Activated CD8-positive, alpha-beta memory T cell treated with anti-CD3 and anti-CD28 coated beads, Interleukin-2, amount 10 ng/mL, durations not matched to agents 7 days and 5 days (primary cell): ENCODE measurements around the gene SYCE1L. TPM values are rescaled to one million over a fixed set of nuclear protein-coding genes. Genes with fewer than 3 reads are reported as not detected.
"Not testable (repeated sequence)": the region's sequence is repeated elsewhere in the genome, so short reads cannot be mapped to it uniquely, and the experiment has no call there.

ENCODE experiments used
- ATAC-seq: fragments of 150-1000 bp; cut with Tn5 transposase; one replicate; pipeline ENCODE4 v1.10.0; 2021; ENCODE audit warnings: moderate library complexity
- CTCF ChIA-PET: fragments of 350-600 bp; sonication (Branson Sonifier 250); formaldehyde crosslinking; loops from one replicate; lab custom pipeline; 2021; ENCODE audit warnings: antibody characterized with exemption; lab: Charles Lee
- DNase-seq: peaks from one replicate; pipeline ENCODE4 v3.0.0-alpha.2; 2020
- H3K27ac Mint-ChIP-seq: one replicate; pipeline ENCODE4 v1.8.0; 2021; ENCODE audit warnings: mild to moderate bottlenecking, mixed read lengths
- H3K27me3 Mint-ChIP-seq: one replicate; pipeline ENCODE4 v1.8.0; 2021; ENCODE audit warnings: mixed read lengths
- H3K36me3 Mint-ChIP-seq: one replicate; pipeline ENCODE4 v1.8.0; 2021; ENCODE audit warnings: mild to moderate bottlenecking, mixed read lengths
- H3K4me1 Mint-ChIP-seq: one replicate; pipeline ENCODE4 v1.8.0; 2021; ENCODE audit warnings: mixed read lengths
- H3K4me3 Mint-ChIP-seq: one replicate; pipeline ENCODE4 v1.8.0; 2021; ENCODE audit warnings: mild to moderate bottlenecking, moderate library complexity, mixed read lengths
- H3K9me3 Mint-ChIP-seq: one replicate; pipeline ENCODE4 v1.8.0; 2022; ENCODE audit warnings: low read depth, mixed read lengths
- total RNA-seq, 2 experiments: library from RNA; stranded (reverse); gene quantifications; one replicate each; pipeline ENCODE4 v1.2.3, GENCODE V29; 2021

Gene SYCE1L
- total RNA-seq, 2 experiments from 2014 or later, result 3.8 to 4.1 TPM

- CTCF ChIA-PET, H3K9me3 Mint-ChIP-seq, H3K4me3 Mint-ChIP-seq, H3K27ac Mint-ChIP-seq, H3K4me1 Mint-ChIP-seq, ATAC-seq, DNase-seq, H3K36me3 Mint-ChIP-seq: not testable (repeated sequence)
- peaks cover 10% of the 10 kb centered on the region for H3K27me3 Mint-ChIP-seq
These were observed 12.9 kb upstream of the SYCE1L start for GRCh38 chr16:77186298-77186697.

GRCh38 chr16:77190190-77190477 lies 9.1 kb upstream of the SYCE1L start:
- CTCF ChIA-PET, result no interaction called here
- Mint-ChIP-seq H3K4me1 (peaks cover 34% of the 10 kb centered on the region), H3K9me3 (no peaks in the 10 kb centered on the region), H3K4me3 (peak overlapping the region; percentile 91), H3K36me3 (peaks cover 31% of the 10 kb centered on the region), H3K27ac (peak overlapping the region; percentile 100), H3K27me3 (peaks cover 5% of the 10 kb centered on the region)
- no peak for ATAC-seq
- no peak for DNase-seq

- CTCF ChIA-PET, result interaction anchor here (1.0 to 1.1 kb wide), 2 partner anchors 19 to 23 kb away, joined by 3 to 4 read pairs; no protein-coding TSS in a partner anchor
- Mint-ChIP-seq H3K36me3 (peaks cover 36% of the 10 kb centered on the region), H3K27ac (peak within 1 kb of the TSS; percentile 100), H3K27me3 (no peaks in the 10 kb centered on the region), H3K9me3 (no peaks in the 10 kb centered on the region), H3K4me3 (peak within 1 kb of the TSS; percentile 91), H3K4me1 (peaks cover 36% of the 10 kb centered on the region)
- DNase-seq (peak; percentile 97), ATAC-seq (peak; percentile 97)
These were observed 8.5 kb upstream of the SYCE1L start, which contains the start of gene MON1B for GRCh38 chr16:77190478-77191258. TSS of gene MON1B (plus strand) at chr16:77191190. CDS start at chr16:77191486, 296 bp downstream.

GRCh38 chr16:77191259-77191969 lies 7.8 kb upstream of the SYCE1L start:
- H3K9me3 Mint-ChIP-seq, result no peaks in the 10 kb centered on the region
- no peaks in the 10 kb centered on the region for H3K27me3 Mint-ChIP-seq
- CTCF ChIA-PET, result interaction anchor here (1.0 to 1.1 kb wide), 2 partner anchors 20 to 23 kb away, joined by 3 to 4 read pairs; no protein-coding TSS in a partner anchor
- ATAC-seq (no peak), DNase-seq (peak; percentile 65)
- H3K27ac Mint-ChIP-seq, result peak overlapping the region; percentile 100
- H3K4me1 Mint-ChIP-seq, result peaks cover 39% of the 10 kb centered on the region
- peak overlapping the region; percentile 91 for H3K4me3 Mint-ChIP-seq
- peaks cover 39% of the 10 kb centered on the region for H3K36me3 Mint-ChIP-seq

DNA sequence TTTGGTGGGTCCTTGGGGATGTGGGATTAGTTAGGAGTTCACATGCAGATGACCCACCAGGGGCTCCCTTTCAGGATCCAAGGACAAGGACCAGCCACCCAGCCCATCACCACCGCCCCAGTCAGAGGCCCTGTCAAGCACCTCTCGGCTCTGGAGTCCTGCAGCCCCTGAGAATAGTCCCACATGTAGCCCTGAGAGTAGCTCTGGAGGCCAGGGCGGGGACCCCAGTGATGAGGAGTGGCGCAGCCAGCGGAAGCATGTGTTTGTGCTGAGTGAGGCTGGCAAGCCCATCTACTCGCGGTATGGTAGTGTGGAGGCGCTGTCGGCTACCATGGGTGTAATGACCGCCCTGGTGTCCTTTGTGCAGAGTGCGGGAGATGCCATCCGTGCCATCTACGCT lies 5.8 kb upstream of the SYCE1L start:
- ATAC-seq (no peak), DNase-seq (no peak)
- H3K4me3 Mint-ChIP-seq, result no peak overlapping the region
- peaks cover 53% of the 10 kb centered on the region for H3K36me3 Mint-ChIP-seq
- no peaks in the 10 kb centered on the region for H3K27me3 Mint-ChIP-seq
- peaks cover 39% of the 10 kb centered on the region for H3K4me1 Mint-ChIP-seq
- CTCF ChIA-PET, result no interaction called here
- H3K9me3 Mint-ChIP-seq, result no peaks in the 10 kb centered on the region
- H3K27ac Mint-ChIP-seq, result no peak overlapping the region

DNA sequence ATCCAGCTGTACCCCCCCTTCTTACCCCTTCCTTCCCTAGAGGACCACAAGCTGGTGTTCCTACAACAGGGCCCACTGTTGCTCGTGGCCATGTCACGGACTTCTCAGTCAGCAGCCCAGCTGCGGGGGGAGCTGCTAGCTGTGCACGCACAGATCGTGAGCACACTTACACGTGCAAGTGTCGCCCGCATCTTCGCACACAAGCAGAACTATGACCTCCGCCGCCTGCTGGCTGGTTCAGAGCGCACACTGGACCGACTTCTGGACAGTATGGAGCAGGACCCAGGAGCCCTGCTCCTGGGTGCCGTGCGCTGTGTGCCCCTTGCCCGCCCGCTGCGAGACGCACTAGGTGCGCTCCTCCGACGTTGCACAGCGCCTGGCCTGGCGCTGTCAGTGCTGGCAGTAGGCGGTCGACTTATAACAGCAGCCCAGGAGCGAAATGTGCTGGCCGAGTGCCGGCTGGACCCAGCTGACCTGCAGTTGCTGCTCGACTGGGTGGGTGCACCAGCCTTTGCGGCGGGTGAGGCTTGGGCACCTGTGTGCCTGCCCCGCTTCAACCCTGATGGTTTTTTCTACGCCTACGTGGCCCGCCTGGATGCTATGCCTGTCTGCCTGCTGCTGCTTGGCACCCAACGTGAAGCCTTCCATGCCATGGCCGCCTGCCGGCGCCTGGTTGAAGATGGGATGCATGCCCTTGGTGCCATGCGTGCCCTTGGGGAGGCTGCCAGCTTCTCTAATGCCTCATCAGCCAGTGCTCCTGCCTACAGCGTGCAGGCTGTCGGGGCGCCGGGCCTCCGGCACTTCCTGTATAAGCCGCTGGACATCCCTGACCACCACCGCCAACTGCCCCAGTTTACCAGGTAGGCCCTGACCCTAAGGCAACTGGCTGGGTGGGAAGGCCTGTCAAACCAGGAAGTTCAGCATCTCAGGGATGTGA lies 4.6 kb upstream of the SYCE1L start:
- ATAC-seq (no peak), DNase-seq (no peak)
- Mint-ChIP-seq H3K27me3 (no peaks in the 10 kb centered on the region), H3K36me3 (peaks cover 61% of the 10 kb centered on the region), H3K27ac (no peak overlapping the region), H3K4me1 (peaks cover 32% of the 10 kb centered on the region), H3K4me3 (no peak overlapping the region), H3K9me3 (no peaks in the 10 kb centered on the region)
- CTCF ChIA-PET, result no interaction called here

GRCh38 chr16:77195411-77195810 lies 3.8 kb upstream of the SYCE1L start:
- no peak for ATAC-seq
- H3K27ac Mint-ChIP-seq, result no peak overlapping the region
- peaks cover 32% of the 10 kb centered on the region for H3K4me1 Mint-ChIP-seq

GRCh38 chr16:77197747-77198146 lies 1.5 kb upstream of the SYCE1L start:
- Mint-ChIP-seq H3K9me3 (no peaks in the 10 kb centered on the region), H3K36me3 (peaks cover 52% of the 10 kb centered on the region)

More at GRCh38 chr16:77195411-77195810, 3.8 kb upstream of the SYCE1L start:
- no peak for DNase-seq
- H3K36me3 Mint-ChIP-seq, result peaks cover 61% of the 10 kb centered on the region
- H3K4me3 Mint-ChIP-seq, result no peak overlapping the region
- CTCF ChIA-PET, result no interaction called here
- H3K9me3 Mint-ChIP-seq, result no peaks in the 10 kb centered on the region
- H3K27me3 Mint-ChIP-seq, result no peaks in the 10 kb centered on the region

DNA sequence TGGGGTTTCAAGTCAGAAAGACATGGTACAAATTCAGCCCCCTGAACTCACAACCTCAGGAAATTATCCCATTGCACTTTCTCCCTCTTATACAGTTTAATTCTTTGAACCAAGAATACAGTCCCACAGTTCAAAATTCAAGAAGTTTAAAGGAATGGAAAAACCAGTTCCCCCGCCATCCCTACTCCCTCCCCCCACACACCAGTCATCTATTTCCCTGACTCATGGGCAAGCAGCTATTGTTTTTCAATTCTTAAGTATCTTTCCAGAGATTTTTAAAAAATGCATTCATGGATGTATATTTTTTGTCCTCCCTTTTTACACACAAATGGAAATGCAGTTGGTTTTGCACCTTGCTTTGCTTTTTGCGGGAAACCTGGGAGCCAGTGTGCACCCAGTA lies 7.3 kb downstream of the SYCE1L start:
- ATAC-seq (no peak), DNase-seq (no peak)
- no peak overlapping the region for H3K27ac Mint-ChIP-seq
- H3K9me3 Mint-ChIP-seq, result no peaks in the 10 kb centered on the region
- H3K4me1 Mint-ChIP-seq, result peaks cover under 1% of the 10 kb centered on the region
- no peak overlapping the region for H3K4me3 Mint-ChIP-seq
- H3K27me3 Mint-ChIP-seq, result no peaks in the 10 kb centered on the region
- peaks cover 4% of the 10 kb centered on the region for H3K36me3 Mint-ChIP-seq
- CTCF ChIA-PET, result interaction anchor here (0.6 to 0.9 kb wide), 2 partner anchors 30 to 197 kb away, joined by 3 read pairs; no protein-coding TSS in a partner anchor

More at GRCh38 chr16:77197747-77198146, 1.5 kb upstream of the SYCE1L start:
- DNase-seq (no peak), ATAC-seq (no peak)
- no peak overlapping the region for H3K4me3 Mint-ChIP-seq
- CTCF ChIA-PET, result no interaction called here
- H3K27me3 Mint-ChIP-seq, result no peaks in the 10 kb centered on the region
- peaks cover 18% of the 10 kb centered on the region for H3K4me1 Mint-ChIP-seq
- H3K27ac Mint-ChIP-seq, result no peak overlapping the region

DNA sequence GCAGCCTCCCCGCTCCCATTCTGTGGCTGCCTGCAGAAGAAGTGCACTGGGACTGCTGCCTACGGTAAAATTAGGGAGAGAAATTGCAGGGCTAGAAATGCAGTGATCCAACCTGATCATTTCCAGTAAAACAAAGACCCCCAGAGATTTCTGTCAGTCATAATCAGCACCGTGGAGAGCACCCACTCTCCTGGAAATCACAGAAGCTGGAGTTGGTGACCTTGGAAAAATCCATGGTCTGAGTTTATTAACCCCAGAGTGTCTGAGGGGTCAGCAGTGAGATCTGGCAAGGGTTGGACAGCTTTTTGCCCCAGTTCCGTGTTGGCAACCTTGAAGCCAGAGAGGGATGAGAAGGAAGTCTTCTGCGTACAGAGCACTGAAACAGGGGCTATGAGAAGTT lies 7.8 kb downstream of the SYCE1L start:
- Mint-ChIP-seq H3K27ac (no peak overlapping the region), H3K9me3 (no peaks in the 10 kb centered on the region), H3K36me3 (peaks cover 2% of the 10 kb centered on the region), H3K4me1 (peaks cover 5% of the 10 kb centered on the region), H3K27me3 (no peaks in the 10 kb centered on the region), H3K4me3 (no peak overlapping the region)
- DNase-seq (no peak), ATAC-seq (no peak)
- CTCF ChIA-PET, result no interaction called here

GRCh38 chr16:77208382-77208781 lies 9.2 kb downstream of the SYCE1L start:
- peaks cover 7% of the 10 kb centered on the region for H3K4me1 Mint-ChIP-seq
- H3K4me3 Mint-ChIP-seq, result no peak overlapping the region
- H3K36me3 Mint-ChIP-seq, result no peaks in the 10 kb centered on the region
- no peak overlapping the region for H3K27ac Mint-ChIP-seq
- no peaks in the 10 kb centered on the region for H3K27me3 Mint-ChIP-seq
- no peaks in the 10 kb centered on the region for H3K9me3 Mint-ChIP-seq
- DNase-seq (no peak), ATAC-seq (no peak)
- CTCF ChIA-PET, result no interaction called here

DNA sequence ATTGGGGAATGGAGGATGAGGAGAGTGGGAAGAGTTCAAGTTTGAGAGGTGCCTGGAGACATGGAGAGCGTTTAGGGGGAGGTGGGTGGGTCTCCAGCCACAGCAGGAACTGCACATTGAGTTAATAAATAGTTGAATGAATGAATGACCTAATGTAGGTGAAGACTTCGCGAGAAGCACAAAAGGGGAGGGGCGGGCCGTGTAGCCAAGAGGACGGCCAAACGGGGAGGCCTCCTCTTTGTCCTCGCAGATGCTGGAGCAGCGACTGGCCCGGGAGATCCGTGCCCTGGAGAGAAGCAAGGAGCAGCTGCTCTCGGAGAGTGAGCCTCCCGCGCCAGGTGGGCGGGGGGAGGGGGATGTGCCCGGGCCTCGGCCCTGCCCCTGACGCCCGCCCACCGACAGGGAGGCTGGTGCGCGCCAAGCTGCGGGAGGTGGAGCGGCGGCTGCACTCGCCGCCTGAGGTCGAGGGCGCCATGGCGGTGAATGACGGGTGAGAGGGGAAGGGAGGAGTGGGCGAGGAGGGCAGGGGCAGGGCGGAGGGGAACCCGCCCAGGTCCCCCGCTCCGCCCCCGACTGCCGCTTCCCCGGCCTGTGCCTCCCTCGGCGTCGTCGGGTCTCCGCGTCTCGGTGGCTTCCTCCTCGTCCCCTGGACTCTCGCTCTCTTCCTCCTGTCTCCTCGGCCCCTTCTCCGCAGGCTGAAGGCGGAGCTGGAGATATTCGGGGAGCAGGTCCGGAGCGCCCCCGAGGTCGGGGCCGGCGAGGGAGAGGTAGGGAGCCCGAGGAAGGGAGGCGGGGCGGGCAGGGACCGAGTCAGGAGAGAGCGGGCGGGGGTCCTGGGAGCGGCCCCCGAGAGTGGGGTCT lies 12.9 kb downstream of the SYCE1L start:
- Mint-ChIP-seq H3K27ac (no peak overlapping the region), H3K4me3 (peak overlapping the region; percentile 64), H3K27me3 (no peaks in the 10 kb centered on the region), H3K4me1 (peaks cover 8% of the 10 kb centered on the region), H3K9me3 (no peaks in the 10 kb centered on the region), H3K36me3 (no peaks in the 10 kb centered on the region)
- CTCF ChIA-PET, result interaction anchor here (0.6 to 1.0 kb wide), 2 partner anchors 9 to 11 kb away, joined by 3 read pairs; no protein-coding TSS in a partner anchor
- DNase-seq (peak; percentile 72), ATAC-seq (peak; percentile 73)
